Fibroblast of lung (primary cell): Measurements from ENCODE around the gene RAB35. TPM values are rescaled to one million over a fixed set of nuclear protein-coding genes. Genes with fewer than 3 reads are reported as not detected.
A peak's percentile ranks its signal among the peaks of the same experiment; 100 is the strongest.

ENCODE experiments used
- DNase-seq, 2 donors: peaks; one replicate each; pipeline versions ENCODE4 v3.0.0 to v3.0.0-alpha.2; 2010; ENCODE audit warnings: low read depth in 2 of 2
- H2AFZ ChIP-seq: 2 replicates; pipeline ENCODE4 v1.5.1; 2012; ENCODE audit warnings: low read length, control low read depth, inconsistent platforms
- H3K27ac ChIP-seq: 2 replicates; pipeline ENCODE4 v1.5.1; 2011; ENCODE audit warnings: low read length, control low read depth; ENCODE audit not compliant: insufficient read depth
- H3K27me3 ChIP-seq: 2 replicates; pipeline ENCODE4 v1.5.1; 2011; ENCODE audit warnings: mild to moderate bottlenecking, low read length; ENCODE audit not compliant: control insufficient read depth, insufficient read depth
- H3K36me3 ChIP-seq: 2 replicates; pipeline ENCODE4 v1.5.1; 2011; ENCODE audit warnings: low read length; ENCODE audit not compliant: control insufficient read depth, insufficient read depth
- H3K4me1 ChIP-seq: 2 replicates; pipeline ENCODE4 v1.5.1; 2011; ENCODE audit warnings: low read length; ENCODE audit not compliant: control insufficient read depth, insufficient read depth; ENCODE audit errors: extremely low read depth
- H3K4me2 ChIP-seq: 2 replicates; pipeline ENCODE4 v1.5.1; 2011; ENCODE audit warnings: low read length, control low read depth; ENCODE audit not compliant: insufficient read depth; ENCODE audit errors: extremely low read depth
- H3K4me3 ChIP-seq, 4 experiments: fragments of 200-600 bp in 1 of 4; sonication (generic) in 1 of 4; replicated peaks in 1 of 4; 2 replicates each; pipeline ENCODE4 v1.5.1; 2011 to 2016; ENCODE audit warnings: low read length in 4 of 4, low read depth in 3 of 4, mild to moderate bottlenecking in 3 of 4, control low read depth in 2 of 4, inconsistent platforms in 1 of 4, mixed read lengths in 1 of 4; ENCODE audit not compliant: insufficient read depth in 1 of 4; ENCODE audit errors: control extremely low read depth in 1 of 4
- H3K79me2 ChIP-seq: 2 replicates; pipeline ENCODE4 v1.5.1; 2012; ENCODE audit warnings: mild to moderate bottlenecking, low read length, inconsistent platforms; ENCODE audit not compliant: control insufficient read depth, insufficient read depth
- H3K9ac ChIP-seq: 2 replicates; pipeline ENCODE4 v1.5.1; 2011; ENCODE audit warnings: mild to moderate bottlenecking, low read length, control low read depth; ENCODE audit not compliant: insufficient read depth
- H3K9me3 ChIP-seq: 2 replicates; pipeline ENCODE4 v1.5.1; 2012; ENCODE audit warnings: low read depth, low read length; ENCODE audit not compliant: control insufficient read depth, insufficient read depth
- H4K20me1 ChIP-seq: 2 replicates; pipeline ENCODE4 v1.5.1; 2011; ENCODE audit warnings: low read length; ENCODE audit not compliant: control insufficient read depth, insufficient read depth; ENCODE audit errors: extremely low read depth
- CTCF ChIP-seq, 2 donors: IDR thresholded peaks in 1 of 2; conservative IDR thresholded peaks in 1 of 2; 1 replicate in 1 of 2; 2 replicates in 1 of 2; pipeline ENCODE4 v1.5.1; 2011 to 2012; ENCODE audit warnings: low read length in 2 of 2, control low read depth in 1 of 2, inconsistent platforms in 1 of 2, low read depth in 1 of 2, mild to moderate bottlenecking in 1 of 2
- EZH2 ChIP-seq: IDR thresholded peaks from 2 replicates; pipeline ENCODE4 v1.5.1; 2012; ENCODE audit warnings: low read length, control low read depth, mild to moderate bottlenecking; ENCODE audit errors: missing control alignments
- polyA plus RNA-seq, 2 donors: library from polyadenylated mRNA; depleted of rRNA in 1 of 2; stranded (reverse) in 1 of 2; unstranded in 1 of 2; fragments of >200 nt; gene quantifications; 2 replicates each; pipeline ENCODE4 v1.2.1, GENCODE V29; 2011 to 2012; ENCODE audit warnings: missing spikeins in 1 of 2
- total RNA-seq: library from RNA; depleted of rRNA; stranded (reverse); fragments of >200 nt; gene quantifications from 2 replicates; pipeline ENCODE4 v1.2.1, GENCODE V29; 2014

RAB35 gene
- total and polyA plus RNA-seq, 2 donors (not counting 1 experiment from before 2014, with no cell fraction given), result 29.7 to 51.4 TPM

- Histone ChIP-seq H4K20me1 (no peaks in the 10 kb centered on the region), H3K4me1 (no peaks in the 10 kb centered on the region), H3K27me3 (no peaks in the 10 kb centered on the region), H2AFZ (no peak overlapping the region), H3K4me2 (no peak overlapping the region), H3K9ac (no peak overlapping the region), H3K4me3 (no peak overlapping the region), H3K36me3 (peaks cover 49% of the 10 kb centered on the region), H3K27ac (no peak overlapping the region), H3K9me3 (no peaks in the 10 kb centered on the region), H3K79me2 (no peaks in the 10 kb centered on the region)
- DNase-seq, result no peak
- TF ChIP-seq CTCF (conservative IDR thresholded peaks at IDR 0.05 in 1 of 2, IDR thresholded peaks at IDR 0.05 in 1 of 2; ENCODE audit: low read depth in 1 of 2, low read length in 2 of 2) (no peak), EZH2 (no peak)
These were observed 24.1 kb upstream of the RAB35 start for GRCh38 chr12:120140603-120141002.

GRCh38 chr12:120139958-120140357 lies 23.4 kb upstream of the RAB35 start:
- Histone ChIP-seq H3K36me3 (peaks cover 46% of the 10 kb centered on the region), H3K4me1 (no peaks in the 10 kb centered on the region), H3K79me2 (no peaks in the 10 kb centered on the region), H3K27me3 (no peaks in the 10 kb centered on the region), H3K27ac (no peak overlapping the region), H4K20me1 (no peaks in the 10 kb centered on the region), H3K9me3 (no peaks in the 10 kb centered on the region), H3K4me3 (no peak overlapping the region), H3K4me2 (peak overlapping the region; percentile 10), H3K9ac (peak overlapping the region; percentile 1), H2AFZ (no peak overlapping the region)
- TF ChIP-seq CTCF (conservative IDR thresholded peaks at IDR 0.05 in 1 of 2, IDR thresholded peaks at IDR 0.05 in 1 of 2; ENCODE audit: low read depth in 1 of 2, low read length in 2 of 2), result no peak
- TF ChIP-seq EZH2, result no peak
- DNase-seq, result peak in 1 of 2 donors; percentile 65

- H3K4me2 ChIP-seq, result no peak overlapping the region
- H3K9ac ChIP-seq, result no peak overlapping the region
- H4K20me1 ChIP-seq, result no peaks in the 10 kb centered on the region
- DNase-seq, result no peak
- H2AFZ ChIP-seq, result no peak overlapping the region
- H3K4me1 ChIP-seq, result no peaks in the 10 kb centered on the region
- H3K36me3 ChIP-seq, result peaks cover 53% of the 10 kb centered on the region
- H3K79me2 ChIP-seq, result no peaks in the 10 kb centered on the region
- no peak overlapping the region for H3K4me3 ChIP-seq
- H3K27me3 ChIP-seq, result no peaks in the 10 kb centered on the region
- TF ChIP-seq CTCF (conservative IDR thresholded peaks at IDR 0.05 in 1 of 2, IDR thresholded peaks at IDR 0.05 in 1 of 2; ENCODE audit: low read depth in 1 of 2, low read length in 2 of 2), result no peak
- no peak for TF ChIP-seq EZH2
- H3K27ac ChIP-seq, result no peak overlapping the region
- no peaks in the 10 kb centered on the region for H3K9me3 ChIP-seq
These were observed 21.8 kb upstream of the RAB35 start for GRCh38 chr12:120138366-120138765.
